GM12878 (cell line): ENCODE data around the gene FOXP1. TPM values are rescaled to one million over a fixed set of nuclear protein-coding genes. Genes with fewer than 3 reads are reported as not detected.

Experiments
- ATAC-seq: fragments of 200-7000 bp; cut with Tn5 transposase; 3 replicates; pipeline ENCODE4 v1.9.1; 2020; ENCODE audit warnings: mild to moderate bottlenecking, moderate library complexity
- BruUV-seq: library from RNA; stranded (reverse); fragments of 400-500 nt; replicated peaks from 2 replicates; lab custom pipeline; 2021; lab: Mats Ljungman, UMichigan
- CTCF ChIA-PET: fragments of 300-600 bp; sonication (Branson Sonifier 250); formaldehyde crosslinking; extraction: SDS; loops from one replicate; lab custom pipeline; 2021; ENCODE audit warnings: inconsistent platforms; lab: Yijun Ruan, JAX
- POLR2A ChIA-PET: fragments of 350-600 bp; formaldehyde crosslinking; extraction: SDS; loops from one replicate; lab custom pipeline; 2021; ENCODE audit warnings: inconsistent platforms; lab: Charles Lee
- RAD21 ChIA-PET: fragments of 300-600 bp; sonication (Branson Sonifier 250); formaldehyde crosslinking; loops from one replicate; lab custom pipeline; 2023; ENCODE audit warnings: antibody characterized with exemption; ENCODE audit not compliant: unreplicated experiment; lab: Charles Lee
- SMC1A ChIA-PET: fragments of 300-600 bp; sonication (Branson Sonifier 250); formaldehyde crosslinking; loops from one replicate; lab custom pipeline; 2023; ENCODE audit not compliant: unreplicated experiment, uncharacterized antibody; lab: Charles Lee
- DNase-seq: peaks from one replicate; pipeline ENCODE4 v3.0.0-alpha.2; 2011; ENCODE audit warnings: low read depth, low spot score
- FAIRE-seq: peaks from 3 replicates; lab custom pipeline; 2011; peaks lifted over from hg19 to GRCh38; lab: Jason Lieb, UNC
- H2AFZ ChIP-seq: 2 replicates; pipeline ENCODE4 v1.6.0; 2011; ENCODE audit warnings: low read depth, low read length, control low read depth; ENCODE audit not compliant: control insufficient read depth
- H3K27ac ChIP-seq: 2 replicates; pipeline ENCODE4 v1.5.1; 2011; ENCODE audit warnings: control low read depth; ENCODE audit not compliant: control insufficient read depth, insufficient read depth
- H3K27me3 ChIP-seq, 2 experiments: replicated peaks in 1 of 2; 2 replicates each; pipeline versions ENCODE4 v1.6.0 to v1.6.1; 2011; ENCODE audit warnings: low read length in 1 of 2; ENCODE audit not compliant: control insufficient read depth in 2 of 2, insufficient read depth in 2 of 2
- H3K36me3 ChIP-seq, 2 experiments: 2 replicates each; pipeline ENCODE4 v1.5.1; 2011; ENCODE audit warnings: low read length in 1 of 2; ENCODE audit not compliant: control insufficient read depth in 2 of 2, insufficient read depth in 2 of 2
- H3K4me1 ChIP-seq: 2 replicates; pipeline ENCODE4 v1.6.1; 2011; ENCODE audit warnings: mild to moderate bottlenecking, low read length, moderate library complexity, mixed read lengths; ENCODE audit not compliant: control insufficient read depth, insufficient read depth
- H3K4me2 ChIP-seq: 2 replicates; pipeline ENCODE4 v1.6.0; 2011; ENCODE audit warnings: control low read depth; ENCODE audit not compliant: control insufficient read depth, insufficient read depth
- H3K4me3 ChIP-seq: fragments of 200-600 bp; sonication (generic); 2 replicates; pipeline ENCODE4 v1.5.1; 2016
- H3K79me2 ChIP-seq: 2 replicates; pipeline ENCODE4 v1.6.0; 2011; ENCODE audit warnings: low read length; ENCODE audit not compliant: control insufficient read depth, insufficient read depth
- H3K9ac ChIP-seq: 2 replicates; pipeline ENCODE4 v1.8.0; 2011; ENCODE audit warnings: low read length, control low read depth, mixed read lengths; ENCODE audit not compliant: control insufficient read depth, insufficient read depth
- H3K9me3 ChIP-seq: replicated peaks from 3 replicates; pipeline ENCODE4 v1.5.1; 2011; ENCODE audit warnings: mild to moderate bottlenecking, low read length; ENCODE audit not compliant: control insufficient read depth, insufficient read depth
- H4K20me1 ChIP-seq: 2 replicates; pipeline ENCODE4 v1.6.0; 2011; ENCODE audit not compliant: control insufficient read depth, insufficient read depth
- BACH1 ChIP-seq: fragments of 450-650 bp; IDR thresholded peaks from 2 replicates; pipeline ENCODE4 v1.6.1; 2017; ENCODE audit warnings: mild to moderate bottlenecking, borderline replicate concordance
- CHD4 ChIP-seq: fragments of 200-600 bp; sonication (generic); IDR thresholded peaks from 2 replicates; pipeline ENCODE4 v1.6.1; 2016; ENCODE audit warnings: mild to moderate bottlenecking
- E2F4 ChIP-seq: IDR thresholded peaks from 2 replicates; pipeline ENCODE4 v1.6.1; 2012; ENCODE audit warnings: low read depth, low read length, improper control_type of control experiment
- ETV6 ChIP-seq, 2 experiments: fragments of 450-650 bp in 1 of 2; IDR thresholded peaks in 1 of 2; conservative IDR thresholded peaks in 1 of 2; 2 replicates each; pipeline ENCODE4 v1.6.1; 2014; ENCODE audit warnings: antibody characterized with exemption in 1 of 2, borderline replicate concordance in 1 of 2, low read depth in 1 of 2, mild to moderate bottlenecking in 1 of 2, moderate library complexity in 1 of 2
- GABPA ChIP-seq: IDR thresholded peaks from 2 replicates; pipeline ENCODE4 v1.6.1; 2014; ENCODE audit warnings: antibody characterized with exemption, low read depth, mild to moderate bottlenecking, inconsistent platforms
- IRF3 ChIP-seq: fragments of 450-650 bp; IDR thresholded peaks from 2 replicates; pipeline ENCODE4 v1.6.1; 2014; ENCODE audit warnings: mild to moderate bottlenecking
- JUND ChIP-seq: IDR thresholded peaks from 2 replicates; pipeline ENCODE4 v1.6.1; 2012; ENCODE audit warnings: low read depth, mild to moderate bottlenecking, low read length, improper control_type of control experiment, moderate library complexity
- KLF5 ChIP-seq: fragments of 450-650 bp; IDR thresholded peaks from 2 replicates; pipeline ENCODE4 v1.6.1; 2014; ENCODE audit warnings: mild to moderate bottlenecking; ENCODE audit not compliant: partially characterized antibody
- MEF2B ChIP-seq: fragments of 450-650 bp; IDR thresholded peaks from 2 replicates; pipeline ENCODE4 v1.6.1; 2018; ENCODE audit warnings: mild to moderate bottlenecking, moderate library complexity; ENCODE audit not compliant: partially characterized antibody, poor library complexity, severe bottlenecking
- MTA2 ChIP-seq: fragments of 450-650 bp; IDR thresholded peaks from 2 replicates; pipeline ENCODE4 v1.6.1; 2016; ENCODE audit warnings: low read depth, mild to moderate bottlenecking, moderate library complexity
- MTA3 ChIP-seq: IDR thresholded peaks from 2 replicates; pipeline ENCODE4 v1.6.1; 2012; ENCODE audit warnings: low read length, inconsistent platforms, borderline replicate concordance
- PKNOX1 ChIP-seq: fragments of 450-650 bp; IDR thresholded peaks from 2 replicates; pipeline ENCODE4 v1.6.1; 2016; ENCODE audit warnings: mild to moderate bottlenecking
- RB1 ChIP-seq: fragments of 450-650 bp; formaldehyde crosslinking; IDR thresholded peaks from 2 replicates; pipeline ENCODE4 v1.6.1; 2017; ENCODE audit warnings: mild to moderate bottlenecking, borderline replicate concordance
- RCOR1 ChIP-seq: conservative IDR thresholded peaks from 2 replicates; pipeline ENCODE4 v1.6.1; 2012; ENCODE audit warnings: low read depth, low read length, improper control_type of control experiment
- RELA ChIP-seq: fragments of 450-650 bp; IDR thresholded peaks from 2 replicates; pipeline ENCODE4 v1.8.0; 2014; ENCODE audit warnings: borderline replicate concordance; ENCODE audit not compliant: partially characterized antibody
- TAF1 ChIP-seq: IDR thresholded peaks from 2 replicates; pipeline ENCODE4 v1.6.1; 2011; ENCODE audit warnings: mild to moderate bottlenecking, low read depth, low read length, borderline replicate concordance
- TBL1XR1 ChIP-seq: IDR thresholded peaks from 2 replicates; pipeline ENCODE4 v1.6.1; 2012; ENCODE audit warnings: low read depth, low read length, improper control_type of control experiment
- ZBED1 ChIP-seq: IDR thresholded peaks from 2 replicates; pipeline ENCODE4 v1.6.1; 2016; ENCODE audit warnings: borderline replicate concordance
- ZNF622 ChIP-seq: fragments of 450-650 bp; IDR thresholded peaks from 2 replicates; pipeline ENCODE4 v1.6.1; 2017; ENCODE audit warnings: mild to moderate bottlenecking, inconsistent platforms
- WGBS: methylation state at CpG from one replicate; pipeline ENCODE4 v1.1.6; 2016; ENCODE audit warnings: low lambda C conversion rate; ENCODE audit not compliant: insufficient replicate concordance, insufficient coverage; ENCODE audit errors: missing lambda C conversion rate; 5-methylcytosine and 5-hydroxymethylcytosine counted together
- in situ Hi-C: fragments of 300-500 bp; cut with MboI; formaldehyde crosslinking; loops from 9 replicates; pipeline ENCODE4 v1.14.3; 2018; ENCODE audit warnings: mixed read lengths
- intact Hi-C: fragments of 100-400 bp; cut with micrococcal nuclease; formaldehyde crosslinking; loops from one replicate; pipeline ENCODE4 v1.14.2; 2022; ENCODE audit not compliant: unreplicated experiment
- polyA plus RNA-seq, 11 experiments: library from polyadenylated mRNA; depleted of rRNA in 4 of 11; unstranded in 6 of 11; stranded (reverse) in 5 of 11; fragments of >200 nt; fragmentation: Nextera tagmentation in 4 of 11; fragmentation: Illumina TruSeq in 1 of 11; extraction: Ambion mirVana in 4 of 11; extraction: Trizol in 1 of 11; gene quantifications; 1 replicate in 1 of 11; 2 replicates in 10 of 11; pipeline versions ENCODE4 v1.2.1 to v1.2.3, GENCODE V29; 2011 to 2016; ENCODE audit warnings: inconsistent platforms in 2 of 11, missing spikeins in 2 of 11, low read depth in 1 of 11
- total RNA-seq, 4 experiments: library from RNA; depleted of rRNA in 3 of 4; stranded (reverse); fragments of >200 nt in 3 of 4; fragmentation: Illumina TruSeq in 1 of 4; extraction: Trizol in 1 of 4; gene quantifications; 2 replicates each; pipeline versions ENCODE4 v1.2.1 to v1.2.3, GENCODE V29; 2013 to 2021

Gene FOXP1
- total and polyA plus RNA-seq, 10 of the 15 experiments (the other 5 are each of a cell fraction or from before 2014, with no cell fraction given), result 0.05 to 1.6 (median 0.20) TPM; not detected in 1

GRCh38 chr3:71490692-71491091 lies 92.8 kb downstream of the FOXP1 start:
- ATAC-seq, result no peak
- no TSS peak for BruUV-seq
- POLR2A ChIA-PET, result no interaction called here
- DNase-seq, result no peak
- intact Hi-C loops, result no loop called here
- RAD21 ChIA-PET, result interaction anchor here (0.6 kb wide), 1 partner anchor 432 kb away, joined by 3 read pairs; no protein-coding TSS in a partner anchor
- Histone ChIP-seq H3K4me1 (no peaks in the 10 kb centered on the region), H2AFZ (no peak overlapping the region), H3K27ac (no peak overlapping the region), H3K9me3 (peaks cover 2% of the 10 kb centered on the region; the same call in 1 of the 3 replicates), H3K4me2 (no peak overlapping the region), H3K4me3 (no peak overlapping the region), H4K20me1 (no peaks in the 10 kb centered on the region), H3K9ac (no peak overlapping the region), H3K27me3 (no peaks in the 10 kb centered on the region), H3K36me3 (no peaks in the 10 kb centered on the region), H3K79me2 (no peaks in the 10 kb centered on the region)
- CTCF ChIA-PET, result interaction anchor here (0.9 kb wide), 1 partner anchor 10 kb away, joined by 3 read pairs; no protein-coding TSS in a partner anchor
- no peak for FAIRE-seq
- SMC1A ChIA-PET, result no interaction called here
- in situ Hi-C loops, result no loop called here
- WGBS, result 28% methylated on average over 3 of the region's 3 CpGs
- no peak for TF ChIP-seq ZBED1
- TF ChIP-seq JUND, result no peak
- TF ChIP-seq MTA2, result no peak
- TF ChIP-seq RELA, result no peak
- TF ChIP-seq ZNF622, result no peak
- no peak for TF ChIP-seq GABPA
- no peak for TF ChIP-seq TAF1
- no peak for TF ChIP-seq RCOR1
- TF ChIP-seq TBL1XR1, result no peak
- no peak for TF ChIP-seq MEF2B
- TF ChIP-seq PKNOX1, result no peak
- no peak for TF ChIP-seq ETV6 (conservative IDR thresholded peaks at IDR 0.05 in 1 of 2, IDR thresholded peaks at IDR 0.05 in 1 of 2; ENCODE audit: borderline replicate concordance in 1 of 2, low read depth in 1 of 2)
- TF ChIP-seq BACH1, result no peak
- TF ChIP-seq E2F4, result no peak
- no peak for TF ChIP-seq MTA3
- TF ChIP-seq RB1, result no peak
- no peak for TF ChIP-seq IRF3
- no peak for TF ChIP-seq KLF5
- TF ChIP-seq CHD4, result no peak
